Sigmoid colon (tissue), 4 donors: ENCODE results near the gene PIK3R5.

Experiments
- CTCF ChIP-seq, 4 experiments: fragments of 450-650 bp in 3 of 4; fragments of 200-600 bp in 1 of 4; IDR thresholded peaks; one replicate each; pipeline ENCODE4 v1.5.1; 2016 to 2019; ENCODE audit warnings: antibody characterized with exemption in 4 of 4, mild to moderate bottlenecking in 3 of 4, moderate library complexity in 2 of 4
- POLR2A ChIP-seq, 2 donors: fragments of 450-650 bp; IDR thresholded peaks; one replicate each; pipeline ENCODE4 v1.6.1; 2016; ENCODE audit warnings: antibody characterized with exemption in 2 of 2, mild to moderate bottlenecking in 2 of 2, moderate library complexity in 2 of 2
- POLR2AphosphoS5 ChIP-seq, 4 donors: sonication (generic); formaldehyde crosslinking; IDR thresholded peaks; one replicate each; pipeline ENCODE4 v1.6.1; 2017; ENCODE audit warnings: antibody characterized with exemption in 4 of 4

- no peak for TF ChIP-seq CTCF (IDR thresholded peaks at IDR 0.05)
- no peak for TF ChIP-seq POLR2AphosphoS5 (IDR thresholded peaks at IDR 0.05)
- TF ChIP-seq POLR2A (IDR thresholded peaks at IDR 0.05): no peak
Observed at GRCh38 chr17:8888704-8889302, 76.7 kb downstream of the PIK3R5 start.
